ENCODE measurements around the gene SYCP3.

- TF ChIP-seq POLR2A (IDR thresholded peaks at IDR 0.05; ENCODE audit: low read depth) (no peak), EP300 (IDR thresholded peaks at IDR 0.05) (no peak)
These were observed 43.9 kb upstream of the SYCP3 start for GRCh38 chr12:101783150-101783549.

All from esophagus muscularis mucosa (tissue), 2 donors.